ENCODE results near the gene KRTAP5-10.

DNA sequence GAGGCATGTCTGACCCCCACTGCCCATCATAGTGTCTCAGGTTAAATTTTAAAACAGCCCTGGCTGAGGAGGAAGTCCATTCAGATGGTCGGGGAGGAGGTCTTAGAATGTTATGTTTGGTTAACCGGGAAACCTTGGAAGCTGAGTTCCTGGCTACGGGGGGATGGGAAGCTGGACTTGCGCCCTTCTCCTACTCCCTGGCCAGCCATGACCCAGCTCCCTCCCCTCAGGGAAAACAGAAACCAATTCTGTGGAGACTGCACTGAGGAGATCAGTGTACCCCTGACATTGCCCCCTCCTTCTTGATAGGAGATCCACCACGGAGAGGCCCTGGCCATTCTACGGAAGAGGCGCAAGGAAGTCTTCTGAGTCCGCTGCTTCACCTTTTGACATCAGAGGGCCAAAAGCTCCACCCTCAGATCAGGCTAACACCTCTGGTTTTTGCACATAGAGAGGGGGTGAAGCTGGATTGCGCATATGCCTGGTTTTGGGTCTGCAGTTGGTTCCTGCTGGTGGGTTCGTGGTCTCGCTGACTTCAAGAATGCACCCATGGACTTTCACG, 19.9 kb upstream of the KRTAP5-10 start:
- TF ChIP-seq POLR2A (IDR thresholded peaks at IDR 0.05): no peak
- no peak for TF ChIP-seq POLR2AphosphoS5 (IDR thresholded peaks at IDR 0.05)
- TF ChIP-seq, protein P1, sequence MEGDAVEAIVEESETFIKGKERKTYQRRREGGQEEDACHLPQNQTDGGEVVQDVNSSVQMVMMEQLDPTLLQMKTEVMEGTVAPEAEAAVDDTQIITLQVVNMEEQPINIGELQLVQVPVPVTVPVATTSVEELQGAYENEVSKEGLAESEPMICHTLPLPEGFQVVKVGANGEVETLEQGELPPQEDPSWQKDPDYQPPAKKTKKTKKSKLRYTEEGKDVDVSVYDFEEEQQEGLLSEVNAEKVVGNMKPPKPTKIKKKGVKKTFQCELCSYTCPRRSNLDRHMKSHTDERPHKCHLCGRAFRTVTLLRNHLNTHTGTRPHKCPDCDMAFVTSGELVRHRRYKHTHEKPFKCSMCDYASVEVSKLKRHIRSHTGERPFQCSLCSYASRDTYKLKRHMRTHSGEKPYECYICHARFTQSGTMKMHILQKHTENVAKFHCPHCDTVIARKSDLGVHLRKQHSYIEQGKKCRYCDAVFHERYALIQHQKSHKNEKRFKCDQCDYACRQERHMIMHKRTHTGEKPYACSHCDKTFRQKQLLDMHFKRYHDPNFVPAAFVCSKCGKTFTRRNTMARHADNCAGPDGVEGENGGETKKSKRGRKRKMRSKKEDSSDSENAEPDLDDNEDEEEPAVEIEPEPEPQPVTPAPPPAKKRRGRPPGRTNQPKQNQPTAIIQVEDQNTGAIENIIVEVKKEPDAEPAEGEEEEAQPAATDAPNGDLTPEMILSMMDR (IDR thresholded peaks at IDR 0.05): no peak

All from breast epithelium (tissue), 3 donors.